H9 (cell line): ENCODE results near the gene TMEM182. TPM values are rescaled to one million over a fixed set of nuclear protein-coding genes. Genes with fewer than 3 reads are reported as not detected.

Source experiments
- DNase-seq: peaks from one replicate; pipeline ENCODE4 v3.0.0-alpha.2; 2017
- H2AFZ ChIP-seq: one replicate; pipeline ENCODE4 v1.6.1; 2013; ENCODE audit warnings: mild to moderate bottlenecking, low read length, control low read depth, moderate library complexity
- H2AK5ac ChIP-seq: 2 replicates; pipeline ENCODE4 v1.6.1; 2013; ENCODE audit warnings: low read length, control low read depth, mixed read lengths; ENCODE audit not compliant: insufficient read length
- H2BK120ac ChIP-seq: one replicate; pipeline ENCODE4 v1.6.1; 2013; ENCODE audit warnings: low read depth, mild to moderate bottlenecking, low read length, control low read depth, inconsistent platforms; ENCODE audit not compliant: poor library complexity, severe bottlenecking
- H2BK12ac ChIP-seq: 2 replicates; pipeline ENCODE4 v1.6.1; 2013; ENCODE audit warnings: low read length, control low read depth, mixed read lengths, low read depth; ENCODE audit not compliant: insufficient read length
- H2BK15ac ChIP-seq: 2 replicates; pipeline ENCODE4 v1.6.1; 2013; ENCODE audit warnings: low read depth, low read length, control low read depth
- H2BK20ac ChIP-seq: one replicate; pipeline ENCODE4 v1.6.1; 2013; ENCODE audit warnings: low read depth, mild to moderate bottlenecking, low read length, control low read depth, inconsistent platforms; ENCODE audit not compliant: poor library complexity, severe bottlenecking
- H2BK5ac ChIP-seq: 2 replicates; pipeline ENCODE4 v1.6.1; 2013; ENCODE audit warnings: low read length, control low read depth, mixed read lengths; ENCODE audit not compliant: insufficient read length
- H3K14ac ChIP-seq: 2 replicates; pipeline ENCODE4 v1.6.1; 2013; ENCODE audit warnings: low read length, control low read depth; ENCODE audit not compliant: insufficient read depth
- H3K18ac ChIP-seq: 2 replicates; pipeline ENCODE4 v1.6.1; 2013; ENCODE audit warnings: low read depth, mild to moderate bottlenecking, mixed read lengths, low read length, control low read depth; ENCODE audit not compliant: insufficient read length
- H3K23ac ChIP-seq: 2 replicates; pipeline ENCODE4 v1.6.1; 2013; ENCODE audit warnings: low read length, control low read depth, mixed read lengths, low read depth; ENCODE audit not compliant: insufficient read length
- H3K23me2 ChIP-seq: 2 replicates; pipeline ENCODE4 v1.6.1; 2013; ENCODE audit warnings: low read depth, mild to moderate bottlenecking, mixed read lengths, low read length, control low read depth; ENCODE audit not compliant: insufficient read length, poor library complexity, severe bottlenecking
- H3K27ac ChIP-seq: 2 replicates; pipeline ENCODE4 v1.5.1; 2013; ENCODE audit warnings: low read length, control low read depth, mixed read lengths, low read depth; ENCODE audit not compliant: insufficient read length
- H3K27me3 ChIP-seq: 2 replicates; pipeline ENCODE4 v1.6.1; 2013; ENCODE audit warnings: low read length, control low read depth, inconsistent platforms; ENCODE audit not compliant: insufficient read depth
- H3K4ac ChIP-seq: 2 replicates; pipeline ENCODE4 v1.6.1; 2013; ENCODE audit warnings: low read depth, mild to moderate bottlenecking, control low read depth, inconsistent platforms, low read length, moderate library complexity
- H3K4me1 ChIP-seq: 2 replicates; pipeline ENCODE4 v1.6.1; 2013; ENCODE audit warnings: low read length, control low read depth, inconsistent platforms; ENCODE audit not compliant: insufficient read depth
- H3K4me2 ChIP-seq: 2 replicates; pipeline ENCODE4 v1.6.1; 2013; ENCODE audit warnings: low read length, control low read depth, mixed read lengths; ENCODE audit not compliant: insufficient read length, insufficient read depth
- H3K56ac ChIP-seq: 2 replicates; pipeline ENCODE4 v1.6.1; 2013; ENCODE audit warnings: low read depth, mild to moderate bottlenecking, mixed read lengths, low read length, control low read depth; ENCODE audit not compliant: insufficient read length
- H3K79me1 ChIP-seq: 2 replicates; pipeline ENCODE4 v1.6.1; 2013; ENCODE audit warnings: low read depth, mild to moderate bottlenecking, moderate library complexity, low read length, control low read depth, inconsistent platforms; ENCODE audit not compliant: insufficient read depth, poor library complexity, severe bottlenecking
- H3K79me2 ChIP-seq: 2 replicates; pipeline ENCODE4 v1.6.1; 2013; ENCODE audit warnings: low read length, control low read depth, inconsistent platforms; ENCODE audit not compliant: insufficient read depth
- H3K9ac ChIP-seq: 2 replicates; pipeline ENCODE4 v1.6.1; 2013; ENCODE audit warnings: low read length, control low read depth, mixed read lengths; ENCODE audit not compliant: insufficient read length; ENCODE audit errors: extremely low read depth
- H3K9me3 ChIP-seq: one replicate; pipeline ENCODE4 v1.6.1; 2013; ENCODE audit warnings: low read depth, low read length, inconsistent platforms; ENCODE audit not compliant: control insufficient read depth
- H3T11ph ChIP-seq: one replicate; pipeline ENCODE4 v1.6.1; 2013; ENCODE audit warnings: mild to moderate bottlenecking, low read length, control low read depth, inconsistent platforms
- H4K20me1 ChIP-seq: one replicate; pipeline ENCODE4 v1.6.1; 2013; ENCODE audit not compliant: control insufficient read depth, insufficient read length, insufficient read depth
- H4K5ac ChIP-seq: 2 replicates; pipeline ENCODE4 v1.6.1; 2013; ENCODE audit warnings: low read depth, mild to moderate bottlenecking, mixed read lengths, low read length, control low read depth; ENCODE audit not compliant: insufficient read length
- H4K8ac ChIP-seq: replicated peaks from 2 replicates; pipeline ENCODE4 v1.6.1; 2013; ENCODE audit warnings: low read length, control low read depth, mixed read lengths, low read depth; ENCODE audit not compliant: insufficient read length
- H4K91ac ChIP-seq: 2 replicates; pipeline ENCODE4 v1.6.1; 2013; ENCODE audit warnings: low read depth, mild to moderate bottlenecking, moderate library complexity, mixed read lengths, low read length, control low read depth; ENCODE audit not compliant: insufficient read length
- H3K27ac Mint-ChIP-seq, 3 experiments: 2 replicates in 2 of 3; 3 replicates in 1 of 3; pipeline ENCODE4 v1.8.0; 2020 to 2021; ENCODE audit warnings: mixed read lengths in 3 of 3, mild to moderate bottlenecking in 1 of 3, moderate library complexity in 1 of 3
- H3K27me3 Mint-ChIP-seq: 2 replicates; pipeline ENCODE4 v1.8.0; 2021; ENCODE audit warnings: low read depth, mild to moderate bottlenecking, moderate library complexity, mixed read lengths
- H3K36me3 Mint-ChIP-seq, 3 experiments: 2 replicates in 2 of 3; 3 replicates in 1 of 3; pipeline ENCODE4 v1.8.0; 2020 to 2021; ENCODE audit warnings: low read depth in 3 of 3, mixed read lengths in 3 of 3; ENCODE audit not compliant: insufficient read depth in 1 of 3
- H3K4me1 Mint-ChIP-seq, 2 experiments: 2 replicates each; pipeline ENCODE4 v1.8.0; 2020; ENCODE audit warnings: mixed read lengths in 2 of 2
- H3K4me3 Mint-ChIP-seq, 2 experiments: 2 replicates in 1 of 2; 3 replicates in 1 of 2; pipeline ENCODE4 v1.8.0; 2020 to 2021; ENCODE audit warnings: mild to moderate bottlenecking in 2 of 2, mixed read lengths in 2 of 2, moderate library complexity in 1 of 2
- H3K9me3 Mint-ChIP-seq, 2 experiments: 2 replicates in 1 of 2; 3 replicates in 1 of 2; pipeline ENCODE4 v1.8.0; 2020; ENCODE audit warnings: mild to moderate bottlenecking in 2 of 2, mixed read lengths in 2 of 2, moderate library complexity in 1 of 2
- CTCF ChIP-seq: fragments of 200-600 bp; sonication (generic); conservative IDR thresholded peaks from 3 replicates; pipeline ENCODE4 v1.8.0; 2021; ENCODE audit warnings: antibody characterized with exemption, mild to moderate bottlenecking
- WGBS: extraction: QIAGEN DNeasy Blood & Tissue Kit; methylation state at CpG from one replicate; pipeline ENCODE4 v1.1.7; 2013; ENCODE audit warnings: missing lambda C conversion rate, low lambda C conversion rate, mixed read lengths; ENCODE audit not compliant: insufficient read length; ENCODE audit errors: extremely low coverage; 5-methylcytosine and 5-hydroxymethylcytosine counted together
- total RNA-seq: library from RNA; stranded (reverse); gene quantifications from 2 replicates; pipeline ENCODE4 v1.2.1, GENCODE V29; 2021

TMEM182 gene
- total RNA-seq, 1 experiment from 2014 or later: 3.6 TPM

- H3K79me2 ChIP-seq: no peaks in the 10 kb centered on the region
- WGBS: no CpG with 5 or more reads among the region's 4 CpGs
- no peak overlapping the region for H2AFZ ChIP-seq
- H2BK20ac ChIP-seq: no peak overlapping the region
- H3K56ac ChIP-seq: no peak overlapping the region
- no peak overlapping the region for H3T11ph ChIP-seq
- Mint-ChIP-seq H3K4me3 (no peak overlapping the region), H3K36me3 (no peaks in the 10 kb centered on the region), H3K9me3 (no peaks in the 10 kb centered on the region), H3K27me3 (no peaks in the 10 kb centered on the region), H3K27ac (no peak overlapping the region), H3K4me1 (peaks cover 15% of the 10 kb centered on the region in 2 experiments)
- H4K20me1 ChIP-seq: no peaks in the 10 kb centered on the region
- H3K27ac ChIP-seq: no peak overlapping the region
- H3K4me2 ChIP-seq: no peak overlapping the region
- H4K91ac ChIP-seq: no peak overlapping the region
- no peaks in the 10 kb centered on the region for H3K9me3 ChIP-seq
- H3K9ac ChIP-seq: no peak overlapping the region
- no peak overlapping the region for H3K18ac ChIP-seq
- H2BK12ac ChIP-seq: no peak overlapping the region
- H4K8ac ChIP-seq: no peak overlapping the region
- no peak overlapping the region for H2BK120ac ChIP-seq
- no peak overlapping the region for H3K23ac ChIP-seq
- no peak overlapping the region for H2BK5ac ChIP-seq
- H4K5ac ChIP-seq: no peak overlapping the region
- no peak overlapping the region for H3K4ac ChIP-seq
- TF ChIP-seq CTCF: no peak
- H3K14ac ChIP-seq: no peak overlapping the region
- no peaks in the 10 kb centered on the region for H3K23me2 ChIP-seq
- H3K27me3 ChIP-seq: no peaks in the 10 kb centered on the region
- no peak overlapping the region for H2AK5ac ChIP-seq
- no peaks in the 10 kb centered on the region for H3K79me1 ChIP-seq
- H3K4me1 ChIP-seq: no peaks in the 10 kb centered on the region
- no peak overlapping the region for H2BK15ac ChIP-seq
- no peak for DNase-seq
Observed at GRCh38 chr2:102843764-102844443, 82.1 kb downstream of the TMEM182 start.
